ENCODE results near the gene SLC39A9. TPM values are rescaled to one million over a fixed set of nuclear protein-coding genes. Genes with fewer than 3 reads are reported as not detected.

Gene SLC39A9
- total RNA-seq, 1 experiment from 2014 or later, result 44.1 TPM

GRCh38 chr14:69405762-69406161 is 7.3 kb downstream of the SLC39A9 start (continued):
- no peak for TF ChIP-seq KAT7 (CRISPR knock-in tag; IDR thresholded peaks at IDR 0.05; ENCODE audit: borderline replicate concordance)
- no peak for TF ChIP-seq HMGXB4 (CRISPR knock-in tag; IDR thresholded peaks at IDR 0.05)

GRCh38 chr14:69408331-69408960 is 10.0 kb downstream of the SLC39A9 start:
- no peak for ATAC-seq
- Mint-ChIP-seq H3K36me3 (no peaks in the 10 kb centered on the region), H3K27ac (no peak overlapping the region), H3K4me1 (no peaks in the 10 kb centered on the region), H3K4me3 (no peak overlapping the region), H3K9me3 (no peaks in the 10 kb centered on the region), H3K27me3 (ENCODE audit: low read depth) (no peaks in the 10 kb centered on the region)
- no peak for DNase-seq (ENCODE audit: low spot score)
- ChIA-PET CTCF (no interaction called here), POLR2A (no interaction called here)
- TF ChIP-seq, protein P1, sequence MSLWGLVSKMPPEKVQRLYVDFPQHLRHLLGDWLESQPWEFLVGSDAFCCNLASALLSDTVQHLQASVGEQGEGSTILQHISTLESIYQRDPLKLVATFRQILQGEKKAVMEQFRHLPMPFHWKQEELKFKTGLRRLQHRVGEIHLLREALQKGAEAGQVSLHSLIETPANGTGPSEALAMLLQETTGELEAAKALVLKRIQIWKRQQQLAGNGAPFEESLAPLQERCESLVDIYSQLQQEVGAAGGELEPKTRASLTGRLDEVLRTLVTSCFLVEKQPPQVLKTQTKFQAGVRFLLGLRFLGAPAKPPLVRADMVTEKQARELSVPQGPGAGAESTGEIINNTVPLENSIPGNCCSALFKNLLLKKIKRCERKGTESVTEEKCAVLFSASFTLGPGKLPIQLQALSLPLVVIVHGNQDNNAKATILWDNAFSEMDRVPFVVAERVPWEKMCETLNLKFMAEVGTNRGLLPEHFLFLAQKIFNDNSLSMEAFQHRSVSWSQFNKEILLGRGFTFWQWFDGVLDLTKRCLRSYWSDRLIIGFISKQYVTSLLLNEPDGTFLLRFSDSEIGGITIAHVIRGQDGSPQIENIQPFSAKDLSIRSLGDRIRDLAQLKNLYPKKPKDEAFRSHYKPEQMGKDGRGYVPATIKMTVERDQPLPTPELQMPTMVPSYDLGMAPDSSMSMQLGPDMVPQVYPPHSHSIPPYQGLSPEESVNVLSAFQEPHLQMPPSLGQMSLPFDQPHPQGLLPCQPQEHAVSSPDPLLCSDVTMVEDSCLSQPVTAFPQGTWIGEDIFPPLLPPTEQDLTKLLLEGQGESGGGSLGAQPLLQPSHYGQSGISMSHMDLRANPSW (CRISPR knock-in tag; conservative IDR thresholded peaks at IDR 0.05; ENCODE audit: low read depth), result no peak
- TF ChIP-seq FOXK1 (CRISPR knock-in tag; IDR thresholded peaks at IDR 0.05), result no peak
- no peak for TF ChIP-seq GABPB1 (CRISPR knock-in tag; IDR thresholded peaks at IDR 0.05)
- no peak for TF ChIP-seq ZNF138 (CRISPR knock-in tag; conservative IDR thresholded peaks at IDR 0.05)
- TF ChIP-seq CREM (CRISPR knock-in tag; IDR thresholded peaks at IDR 0.05), result no peak
- TF ChIP-seq, protein P2, sequence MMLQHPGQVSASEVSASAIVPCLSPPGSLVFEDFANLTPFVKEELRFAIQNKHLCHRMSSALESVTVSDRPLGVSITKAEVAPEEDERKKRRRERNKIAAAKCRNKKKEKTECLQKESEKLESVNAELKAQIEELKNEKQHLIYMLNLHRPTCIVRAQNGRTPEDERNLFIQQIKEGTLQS (CRISPR knock-in tag; conservative IDR thresholded peaks at IDR 0.05), result no peak
- TF ChIP-seq NFYB (CRISPR knock-in tag; conservative IDR thresholded peaks at IDR 0.05; ENCODE audit: low read depth), result no peak
- no peak for TF ChIP-seq SMAD3 (CRISPR knock-in tag; IDR thresholded peaks at IDR 0.05; ENCODE audit: borderline replicate concordance)
- TF ChIP-seq NR3C1 (CRISPR knock-in tag; conservative IDR thresholded peaks at IDR 0.05; ENCODE audit: low read depth), result no peak
- no peak for TF ChIP-seq HMGA2 (CRISPR knock-in tag; IDR thresholded peaks at IDR 0.05)
- TF ChIP-seq ZNF396 (CRISPR knock-in tag; IDR thresholded peaks at IDR 0.05; ENCODE audit: borderline replicate concordance), result no peak
- TF ChIP-seq, protein P3, sequence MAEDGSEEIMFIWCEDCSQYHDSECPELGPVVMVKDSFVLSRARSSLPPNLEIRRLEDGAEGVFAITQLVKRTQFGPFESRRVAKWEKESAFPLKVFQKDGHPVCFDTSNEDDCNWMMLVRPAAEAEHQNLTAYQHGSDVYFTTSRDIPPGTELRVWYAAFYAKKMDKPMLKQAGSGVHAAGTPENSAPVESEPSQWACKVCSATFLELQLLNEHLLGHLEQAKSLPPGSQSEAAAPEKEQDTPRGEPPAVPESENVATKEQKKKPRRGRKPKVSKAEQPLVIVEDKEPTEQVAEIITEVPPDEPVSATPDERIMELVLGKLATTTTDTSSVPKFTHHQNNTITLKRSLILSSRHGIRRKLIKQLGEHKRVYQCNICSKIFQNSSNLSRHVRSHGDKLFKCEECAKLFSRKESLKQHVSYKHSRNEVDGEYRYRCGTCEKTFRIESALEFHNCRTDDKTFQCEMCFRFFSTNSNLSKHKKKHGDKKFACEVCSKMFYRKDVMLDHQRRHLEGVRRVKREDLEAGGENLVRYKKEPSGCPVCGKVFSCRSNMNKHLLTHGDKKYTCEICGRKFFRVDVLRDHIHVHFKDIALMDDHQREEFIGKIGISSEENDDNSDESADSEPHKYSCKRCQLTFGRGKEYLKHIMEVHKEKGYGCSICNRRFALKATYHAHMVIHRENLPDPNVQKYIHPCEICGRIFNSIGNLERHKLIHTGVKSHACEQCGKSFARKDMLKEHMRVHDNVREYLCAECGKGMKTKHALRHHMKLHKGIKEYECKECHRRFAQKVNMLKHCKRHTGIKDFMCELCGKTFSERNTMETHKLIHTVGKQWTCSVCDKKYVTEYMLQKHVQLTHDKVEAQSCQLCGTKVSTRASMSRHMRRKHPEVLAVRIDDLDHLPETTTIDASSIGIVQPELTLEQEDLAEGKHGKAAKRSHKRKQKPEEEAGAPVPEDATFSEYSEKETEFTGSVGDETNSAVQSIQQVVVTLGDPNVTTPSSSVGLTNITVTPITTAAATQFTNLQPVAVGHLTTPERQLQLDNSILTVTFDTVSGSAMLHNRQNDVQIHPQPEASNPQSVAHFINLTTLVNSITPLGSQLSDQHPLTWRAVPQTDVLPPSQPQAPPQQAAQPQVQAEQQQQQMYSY (CRISPR knock-in tag; IDR thresholded peaks at IDR 0.05), result no peak
- no peak for TF ChIP-seq TEAD1 (CRISPR knock-in tag; IDR thresholded peaks at IDR 0.05)
- TF ChIP-seq AR (CRISPR knock-in tag; IDR thresholded peaks at IDR 0.05), result no peak
- no peak for TF ChIP-seq CDX4 (CRISPR knock-in tag; IDR thresholded peaks at IDR 0.05; ENCODE audit: borderline replicate concordance)
- no peak for TF ChIP-seq ZNF263 (CRISPR knock-in tag; IDR thresholded peaks at IDR 0.05; ENCODE audit: low read depth)
- no peak for TF ChIP-seq ETV6 (CRISPR knock-in tag; IDR thresholded peaks at IDR 0.05)
- no peak for TF ChIP-seq TEAD4 (CRISPR knock-in tag; IDR thresholded peaks at IDR 0.05)
- no peak for TF ChIP-seq ZNF425 (CRISPR knock-in tag; conservative IDR thresholded peaks at IDR 0.05)
- no peak for TF ChIP-seq ZNF232 (CRISPR knock-in tag; IDR thresholded peaks at IDR 0.05)
